HL-60 (cell line): Measurements from ENCODE around the gene THRB.
"Not testable (repeated sequence)": the region's sequence is repeated elsewhere in the genome, so short reads cannot be mapped to it uniquely, and the experiment has no call there.

Experiments
- DNase-seq, 2 experiments: peaks; one replicate each; pipeline ENCODE4 v3.0.0-alpha.2; 2010 to 2020; ENCODE audit warnings: low read depth in 1 of 2, low spot score in 1 of 2
- H3K27ac ChIP-seq: fragments of 250-450 bp; sonication (Bioruptor Pico); replicated peaks from 2 replicates; pipeline ENCODE4 v1.5.1; 2020; ENCODE audit warnings: mild to moderate bottlenecking, moderate library complexity
- H3K27me3 ChIP-seq: fragments of 250-450 bp; sonication (Bioruptor Pico); 2 replicates; pipeline ENCODE4 v1.5.1; 2021; ENCODE audit warnings: mild to moderate bottlenecking, moderate library complexity; ENCODE audit not compliant: insufficient read depth, poor library complexity, severe bottlenecking
- H3K4me3 ChIP-seq: replicated peaks from 2 replicates; pipeline ENCODE4 v1.5.1; 2011; ENCODE audit warnings: mild to moderate bottlenecking, control low read depth, low read length; ENCODE audit not compliant: insufficient read depth
- GABPA ChIP-seq: IDR thresholded peaks from 2 replicates; pipeline ENCODE4 v1.6.1; 2012; ENCODE audit warnings: low read depth
- POLR2AphosphoS5 ChIP-seq: IDR thresholded peaks from 2 replicates; pipeline ENCODE4 v1.6.1; 2012; ENCODE audit warnings: low read depth
- SPI1 ChIP-seq: IDR thresholded peaks from 2 replicates; pipeline ENCODE4 v1.6.1; 2012; ENCODE audit warnings: low read depth, mild to moderate bottlenecking, borderline replicate concordance
- TF ChIP-seq, protein P1 (sequence below): IDR thresholded peaks from 2 replicates; pipeline ENCODE4 v1.6.1; 2012; ENCODE audit warnings: low read depth; ENCODE audit not compliant: insufficient replicate concordance
- TF ChIP-seq, protein P2 (sequence below): IDR thresholded peaks from one replicate; pipeline ENCODE4 v1.5.1; 2011; ENCODE audit warnings: low read length, control low read depth, inconsistent platforms; ENCODE audit not compliant: insufficient read depth

The THRB gene

DNA sequence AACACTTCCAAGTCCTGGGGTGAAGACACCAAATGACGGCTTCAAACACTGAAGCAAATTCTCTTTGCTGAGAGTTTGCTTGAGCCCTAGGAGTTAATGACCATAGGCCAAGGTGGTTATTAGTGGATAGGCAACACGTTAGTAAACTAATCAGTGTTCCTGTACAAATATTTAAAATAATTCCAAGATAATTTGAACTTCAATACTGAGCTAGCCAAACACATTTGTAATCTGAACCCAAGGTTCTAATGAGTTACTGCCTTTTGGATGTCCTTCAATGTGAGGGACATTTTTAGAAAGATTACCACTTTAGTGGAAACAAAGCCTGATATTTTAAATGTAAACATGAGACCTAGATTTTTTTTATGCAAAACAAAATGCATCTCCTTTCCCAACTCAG is 94.6 kb downstream of the THRB start:
- Histone ChIP-seq H3K27me3 (no peaks in the 10 kb centered on the region), H3K4me3 (no peak overlapping the region), H3K27ac (no peak overlapping the region)
- no peak for DNase-seq
- no peak for TF ChIP-seq POLR2AphosphoS5
- TF ChIP-seq GABPA, result no peak
- no peak for TF ChIP-seq SPI1
- TF ChIP-seq, protein P1, sequence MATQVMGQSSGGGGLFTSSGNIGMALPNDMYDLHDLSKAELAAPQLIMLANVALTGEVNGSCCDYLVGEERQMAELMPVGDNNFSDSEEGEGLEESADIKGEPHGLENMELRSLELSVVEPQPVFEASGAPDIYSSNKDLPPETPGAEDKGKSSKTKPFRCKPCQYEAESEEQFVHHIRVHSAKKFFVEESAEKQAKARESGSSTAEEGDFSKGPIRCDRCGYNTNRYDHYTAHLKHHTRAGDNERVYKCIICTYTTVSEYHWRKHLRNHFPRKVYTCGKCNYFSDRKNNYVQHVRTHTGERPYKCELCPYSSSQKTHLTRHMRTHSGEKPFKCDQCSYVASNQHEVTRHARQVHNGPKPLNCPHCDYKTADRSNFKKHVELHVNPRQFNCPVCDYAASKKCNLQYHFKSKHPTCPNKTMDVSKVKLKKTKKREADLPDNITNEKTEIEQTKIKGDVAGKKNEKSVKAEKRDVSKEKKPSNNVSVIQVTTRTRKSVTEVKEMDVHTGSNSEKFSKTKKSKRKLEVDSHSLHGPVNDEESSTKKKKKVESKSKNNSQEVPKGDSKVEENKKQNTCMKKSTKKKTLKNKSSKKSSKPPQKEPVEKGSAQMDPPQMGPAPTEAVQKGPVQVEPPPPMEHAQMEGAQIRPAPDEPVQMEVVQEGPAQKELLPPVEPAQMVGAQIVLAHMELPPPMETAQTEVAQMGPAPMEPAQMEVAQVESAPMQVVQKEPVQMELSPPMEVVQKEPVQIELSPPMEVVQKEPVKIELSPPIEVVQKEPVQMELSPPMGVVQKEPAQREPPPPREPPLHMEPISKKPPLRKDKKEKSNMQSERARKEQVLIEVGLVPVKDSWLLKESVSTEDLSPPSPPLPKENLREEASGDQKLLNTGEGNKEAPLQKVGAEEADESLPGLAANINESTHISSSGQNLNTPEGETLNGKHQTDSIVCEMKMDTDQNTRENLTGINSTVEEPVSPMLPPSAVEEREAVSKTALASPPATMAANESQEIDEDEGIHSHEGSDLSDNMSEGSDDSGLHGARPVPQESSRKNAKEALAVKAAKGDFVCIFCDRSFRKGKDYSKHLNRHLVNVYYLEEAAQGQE, result no peak
- TF ChIP-seq, protein P2, sequence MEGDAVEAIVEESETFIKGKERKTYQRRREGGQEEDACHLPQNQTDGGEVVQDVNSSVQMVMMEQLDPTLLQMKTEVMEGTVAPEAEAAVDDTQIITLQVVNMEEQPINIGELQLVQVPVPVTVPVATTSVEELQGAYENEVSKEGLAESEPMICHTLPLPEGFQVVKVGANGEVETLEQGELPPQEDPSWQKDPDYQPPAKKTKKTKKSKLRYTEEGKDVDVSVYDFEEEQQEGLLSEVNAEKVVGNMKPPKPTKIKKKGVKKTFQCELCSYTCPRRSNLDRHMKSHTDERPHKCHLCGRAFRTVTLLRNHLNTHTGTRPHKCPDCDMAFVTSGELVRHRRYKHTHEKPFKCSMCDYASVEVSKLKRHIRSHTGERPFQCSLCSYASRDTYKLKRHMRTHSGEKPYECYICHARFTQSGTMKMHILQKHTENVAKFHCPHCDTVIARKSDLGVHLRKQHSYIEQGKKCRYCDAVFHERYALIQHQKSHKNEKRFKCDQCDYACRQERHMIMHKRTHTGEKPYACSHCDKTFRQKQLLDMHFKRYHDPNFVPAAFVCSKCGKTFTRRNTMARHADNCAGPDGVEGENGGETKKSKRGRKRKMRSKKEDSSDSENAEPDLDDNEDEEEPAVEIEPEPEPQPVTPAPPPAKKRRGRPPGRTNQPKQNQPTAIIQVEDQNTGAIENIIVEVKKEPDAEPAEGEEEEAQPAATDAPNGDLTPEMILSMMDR, result no peak

DNA sequence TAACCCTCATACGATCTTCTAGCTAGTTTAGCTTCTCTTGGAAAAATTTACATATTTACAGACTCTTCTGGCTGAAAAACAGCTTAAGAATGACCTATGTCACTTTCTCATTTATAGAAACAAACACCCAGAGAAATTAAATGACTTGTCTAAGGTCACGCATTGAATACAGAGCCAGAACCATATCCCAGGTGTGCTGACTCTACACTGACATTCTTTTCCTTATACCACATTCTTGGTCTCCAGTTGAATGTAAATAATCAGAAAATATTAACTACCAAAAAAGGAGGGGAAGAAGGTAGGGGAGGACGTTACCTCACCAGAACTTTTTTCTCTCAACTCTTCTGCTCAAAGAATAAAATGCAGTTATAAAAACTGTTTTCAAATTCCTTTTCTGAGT is 95.0 kb downstream of the THRB start:
- no peak for DNase-seq
- no peaks in the 10 kb centered on the region for H3K27me3 ChIP-seq
- TF ChIP-seq, protein P1, result no peak
- no peak for TF ChIP-seq POLR2AphosphoS5
- TF ChIP-seq, protein P2, result no peak
- TF ChIP-seq GABPA, result no peak
- TF ChIP-seq SPI1, result no peak
- no peak overlapping the region for H3K27ac ChIP-seq
- H3K4me3 ChIP-seq, result no peak overlapping the region

DNA sequence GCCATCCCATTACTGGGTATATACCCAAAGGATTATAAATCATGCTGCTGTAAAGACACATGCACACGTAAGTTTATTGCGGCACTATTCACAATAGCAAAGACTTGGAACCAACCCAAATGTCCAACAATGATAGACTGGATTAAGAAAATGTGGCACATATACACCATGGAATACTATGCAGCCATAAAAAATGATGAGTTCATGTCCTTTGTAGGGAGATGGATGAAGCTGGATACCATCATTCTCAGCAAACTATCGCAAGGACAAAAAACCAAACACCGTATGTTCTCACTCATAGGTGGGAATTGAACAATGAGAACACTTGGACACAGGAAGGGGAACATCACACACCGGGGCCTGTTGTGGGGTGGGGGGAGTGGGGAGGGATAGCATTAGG is 95.9 kb downstream of the THRB start:
- DNase-seq, H3K27ac ChIP-seq, H3K27me3 ChIP-seq, H3K4me3 ChIP-seq: not testable (repeated sequence)

DNA sequence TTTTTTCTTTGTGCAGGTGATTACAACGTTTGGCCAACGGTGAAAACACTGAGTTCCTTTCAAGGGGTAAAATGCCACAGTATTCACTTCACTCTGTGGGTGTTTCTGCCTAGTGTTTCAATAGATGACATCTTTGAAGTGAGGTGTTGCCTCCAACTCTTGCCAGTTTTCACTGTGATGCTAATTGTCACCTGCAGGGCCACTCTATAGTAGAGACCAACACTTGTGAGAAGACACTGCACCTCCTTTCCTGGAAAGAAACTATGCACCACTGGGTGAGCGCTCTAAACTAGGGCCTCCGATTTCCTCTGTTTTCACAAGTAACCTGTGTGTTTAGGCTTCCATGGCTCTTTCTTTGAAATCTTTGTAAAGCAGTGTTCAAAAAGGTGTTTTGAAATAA is 98.3 kb downstream of the THRB start:
- Histone ChIP-seq H3K27me3 (no peaks in the 10 kb centered on the region), H3K27ac (no peak overlapping the region), H3K4me3 (no peak overlapping the region)
- no peak for TF ChIP-seq SPI1
- TF ChIP-seq GABPA, result no peak
- TF ChIP-seq, protein P1, result no peak
- TF ChIP-seq POLR2AphosphoS5, result no peak
- TF ChIP-seq, protein P2, result no peak
- DNase-seq, result no peak
